Osteoblast (primary cell): ENCODE measurements around the gene SCAF1. TPM values are rescaled to one million over a fixed set of nuclear protein-coding genes. Genes with fewer than 3 reads are reported as not detected.

Source experiments
- DNase-seq: peaks from one replicate; pipeline ENCODE4 v3.0.0; 2011; ENCODE audit warnings: low spot score, mixed read lengths; ENCODE audit not compliant: insufficient read length; ENCODE audit errors: missing footprints
- H2AFZ ChIP-seq: 2 replicates; pipeline ENCODE4 v1.6.0; 2011; ENCODE audit warnings: mild to moderate bottlenecking, low read length
- H3K27ac ChIP-seq: 2 replicates; pipeline ENCODE4 v1.5.1; 2011; ENCODE audit warnings: mild to moderate bottlenecking, low read depth, low read length, moderate library complexity
- H3K27me3 ChIP-seq: 2 replicates; pipeline ENCODE4 v1.6.0; 2012; ENCODE audit warnings: mild to moderate bottlenecking, control low read depth, inconsistent platforms, low read length, moderate library complexity; ENCODE audit not compliant: insufficient read depth
- H3K36me3 ChIP-seq: 2 replicates; pipeline ENCODE4 v1.5.1; 2011; ENCODE audit warnings: mild to moderate bottlenecking, low read length, control low read depth, moderate library complexity; ENCODE audit not compliant: insufficient read depth
- H3K4me1 ChIP-seq: 2 replicates; pipeline ENCODE4 v1.5.1; 2011; ENCODE audit warnings: mild to moderate bottlenecking, low read length, control low read depth, moderate library complexity; ENCODE audit not compliant: insufficient read depth
- H3K4me2 ChIP-seq: 2 replicates; pipeline ENCODE4 v1.6.0; 2011; ENCODE audit warnings: mild to moderate bottlenecking, low read length; ENCODE audit not compliant: insufficient read depth
- H3K4me3 ChIP-seq: fragments of 200-600 bp; sonication (generic); 3 replicates; pipeline ENCODE4 v1.5.1; 2012; ENCODE audit warnings: mild to moderate bottlenecking, low read length, inconsistent platforms; ENCODE audit not compliant: insufficient read depth
- H3K79me2 ChIP-seq: 2 replicates; pipeline ENCODE4 v1.6.0; 2012; ENCODE audit warnings: mild to moderate bottlenecking, low read length, control low read depth, inconsistent platforms; ENCODE audit not compliant: insufficient read depth
- H3K9me3 ChIP-seq: 2 replicates; pipeline ENCODE4 v1.5.1; 2011; ENCODE audit warnings: low read depth, low read length, control low read depth
- H4K20me1 ChIP-seq: 2 replicates; pipeline ENCODE4 v1.6.0; 2012; ENCODE audit warnings: mild to moderate bottlenecking, low read length, control low read depth; ENCODE audit not compliant: insufficient read depth
- CTCF ChIP-seq: IDR thresholded peaks from 2 replicates; pipeline ENCODE4 v1.5.1; 2011; ENCODE audit warnings: mild to moderate bottlenecking, low read depth, low read length, moderate library complexity; ENCODE audit errors: extremely low read depth
- total RNA-seq: library from RNA; depleted of rRNA; stranded (reverse); fragments of >200 nt; gene quantifications from 2 replicates; pipeline ENCODE4 v1.2.3, GENCODE V29; 2012

Gene SCAF1
- total RNA-seq, 1 donor, result 14.8 TPM

DNA sequence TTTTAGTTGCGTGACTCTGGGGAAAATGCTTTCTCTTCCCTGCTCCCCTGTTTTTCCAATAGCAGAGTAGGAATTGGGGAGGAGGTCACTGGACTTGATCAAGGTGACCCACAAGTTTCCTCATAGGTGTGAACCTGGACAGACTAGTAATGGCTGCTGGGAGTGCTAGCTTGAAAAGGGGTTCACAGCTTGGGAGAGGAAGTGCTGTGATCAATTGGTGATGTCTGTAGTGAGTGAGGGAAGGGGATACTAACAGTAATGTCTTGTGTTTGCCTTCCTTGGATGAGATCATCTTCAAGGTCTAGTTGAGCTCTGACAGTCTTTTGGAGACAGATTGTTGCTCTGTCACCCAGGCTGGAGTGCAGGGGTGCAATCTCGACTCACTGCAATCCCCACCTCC, 25.5 kb downstream of the SCAF1 start:
- Histone ChIP-seq H3K4me3 (no peak overlapping the region), H3K27me3 (no peaks in the 10 kb centered on the region), H3K4me1 (peaks cover 17% of the 10 kb centered on the region), H3K36me3 (peaks cover 17% of the 10 kb centered on the region), H3K4me2 (no peak overlapping the region), H3K27ac (no peak overlapping the region), H3K79me2 (peaks cover 35% of the 10 kb centered on the region), H4K20me1 (peaks cover 4% of the 10 kb centered on the region), H2AFZ (no peak overlapping the region), H3K9me3 (no peaks in the 10 kb centered on the region)
- no peak for TF ChIP-seq CTCF
- DNase-seq, result no peak

GRCh38 chr19:49669516-49669915, 27.5 kb downstream of the SCAF1 start:
- no peak overlapping the region for H2AFZ ChIP-seq
- DNase-seq, result no peak
- no peak for TF ChIP-seq CTCF
- no peaks in the 10 kb centered on the region for H3K9me3 ChIP-seq
- H4K20me1 ChIP-seq, result no peaks in the 10 kb centered on the region
- H3K4me1 ChIP-seq, result peaks cover 13% of the 10 kb centered on the region
- no peak overlapping the region for H3K4me2 ChIP-seq
- H3K4me3 ChIP-seq, result no peak overlapping the region
- H3K79me2 ChIP-seq, result peaks cover 23% of the 10 kb centered on the region
- no peaks in the 10 kb centered on the region for H3K27me3 ChIP-seq
- no peak overlapping the region for H3K27ac ChIP-seq
- H3K36me3 ChIP-seq, result peaks cover 9% of the 10 kb centered on the region

- Histone ChIP-seq H3K27me3 (no peaks in the 10 kb centered on the region), H3K4me3 (peak overlapping the region; percentile 49), H3K36me3 (peaks cover 9% of the 10 kb centered on the region), H2AFZ (peak overlapping the region; percentile 69), H3K79me2 (peaks cover 8% of the 10 kb centered on the region), H3K4me1 (peaks cover 7% of the 10 kb centered on the region), H4K20me1 (no peaks in the 10 kb centered on the region), H3K4me2 (peak overlapping the region; percentile 63), H3K27ac (no peak overlapping the region), H3K9me3 (no peaks in the 10 kb centered on the region)
- DNase-seq, result peak; percentile 98
- peak; percentile 87 for TF ChIP-seq CTCF
Measured at GRCh38 chr19:49672131-49672919, 30.3 kb downstream of the SCAF1 start.

DNA sequence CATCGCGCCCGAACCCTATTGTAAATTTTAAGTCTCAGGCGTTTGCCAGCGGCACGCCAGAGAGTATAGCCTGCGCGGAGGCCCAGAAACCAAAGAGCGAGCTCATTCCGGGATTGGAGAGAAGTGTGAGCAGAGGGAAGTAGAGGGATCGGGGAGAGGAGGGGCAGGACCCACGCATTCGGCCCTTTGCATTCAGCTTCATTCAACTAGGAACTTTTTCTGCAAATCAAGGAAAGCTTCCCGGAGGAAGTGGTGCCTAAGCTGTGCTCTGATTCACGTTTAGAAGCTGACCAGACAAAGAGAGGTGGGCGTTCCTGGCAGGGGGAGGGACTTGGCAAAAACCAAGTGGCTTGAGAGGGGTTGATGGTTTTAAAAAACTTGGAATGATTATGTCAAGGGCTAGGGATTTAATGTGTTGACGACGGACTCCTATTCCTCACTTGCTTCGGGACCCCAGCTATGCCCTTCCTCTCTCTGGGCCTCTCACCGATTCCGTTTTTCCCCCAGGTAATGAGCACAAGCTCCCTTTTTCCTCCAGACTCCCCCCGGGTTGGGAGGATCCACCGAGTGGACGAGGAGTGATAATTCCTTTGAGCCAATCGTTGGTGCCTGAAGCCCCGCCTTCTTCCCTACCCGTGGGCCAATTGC, 34.3 kb downstream of the SCAF1 start:
- peaks cover 21% of the 10 kb centered on the region for H3K4me1 ChIP-seq
- H3K9me3 ChIP-seq, result no peaks in the 10 kb centered on the region
- peaks cover 26% of the 10 kb centered on the region for H4K20me1 ChIP-seq
- no peaks in the 10 kb centered on the region for H3K36me3 ChIP-seq
- H3K79me2 ChIP-seq, result peaks cover 40% of the 10 kb centered on the region
- H2AFZ ChIP-seq, result peak overlapping the region; percentile 100
- peak overlapping the region; percentile 100 for H3K27ac ChIP-seq
- peak overlapping the region; percentile 100 for H3K4me2 ChIP-seq
- DNase-seq, result peak; percentile 100
- no peaks in the 10 kb centered on the region for H3K27me3 ChIP-seq
- H3K4me3 ChIP-seq, result peak overlapping the region; percentile 75
- TF ChIP-seq CTCF, result no peak
